Uterus (tissue), 2 donors: ENCODE data around the gene OR2L2.

Experiments used
- CTCF ChIP-seq, 4 experiments: fragments of 200-600 bp in 2 of 4; fragments of 450-650 bp in 2 of 4; sonication (generic) in 2 of 4; IDR thresholded peaks; one replicate each; pipeline ENCODE4 v1.5.1; 2016 to 2019; ENCODE audit warnings: antibody characterized with exemption in 4 of 4, mild to moderate bottlenecking in 2 of 4, moderate library complexity in 1 of 4
- POLR2A ChIP-seq, 2 donors: fragments of 450-650 bp; IDR thresholded peaks; one replicate each; pipeline ENCODE4 v1.6.1; 2016; ENCODE audit warnings: antibody characterized with exemption in 2 of 2, mild to moderate bottlenecking in 1 of 2, moderate library complexity in 1 of 2

- TF ChIP-seq CTCF (IDR thresholded peaks at IDR 0.05) (no peak), POLR2A (IDR thresholded peaks at IDR 0.05) (no peak)
These were observed 35.2 kb downstream of the OR2L2 start for GRCh38 chr1:248065071-248065470.
